GM18951 (cell line): ENCODE results near the gene C2orf42.
"Not testable (repeated sequence)": the region's sequence is repeated elsewhere in the genome, so short reads cannot be mapped to it uniquely, and the experiment has no call there.

ENCODE experiments used
- POLR2A ChIP-seq: IDR thresholded peaks from 4 replicates; pipeline ENCODE4 v1.6.1; 2011; ENCODE audit warnings: mild to moderate bottlenecking; ENCODE audit not compliant: insufficient read length, insufficient read depth; ENCODE audit errors: extremely low read depth
- in situ Hi-C: fragments of 300-500 bp; cut with MboI; formaldehyde crosslinking; loops from one replicate; pipeline ENCODE4 v1.12.0; 2022; ENCODE audit warnings: low sequenced_read_pairs, mixed read lengths, inconsistent platforms; ENCODE audit not compliant: unreplicated experiment

C2orf42 gene

GRCh38 chr2:70190418-70191243 is at the start of gene C2orf42:
TSS of gene C2orf42 (minus strand) at chr2:70191019. CDS start at chr2:70181985, 9,034 bp downstream.
- peak; percentile 99 for TF ChIP-seq POLR2A
- in situ Hi-C loops, result no loop called here

GRCh38 chr2:70240599-70240998 is 49.8 kb upstream of the C2orf42 start:
- in situ Hi-C loops, result no loop called here
- no peak for TF ChIP-seq POLR2A

- TF ChIP-seq POLR2A, result no peak
- in situ Hi-C loops, result no loop called here
Observed at GRCh38 chr2:70233926-70234325, 43.1 kb upstream of the C2orf42 start.

GRCh38 chr2:70226781-70227180 is 36.0 kb upstream of the C2orf42 start:
- no peak for TF ChIP-seq POLR2A
- in situ Hi-C loops, result no loop called here

- in situ Hi-C loops, result not testable (repeated sequence)
Observed at GRCh38 chr2:70223305-70223704, 32.5 kb upstream of the C2orf42 start.

- in situ Hi-C loops, result no loop called here
- no peak for TF ChIP-seq POLR2A
Observed at GRCh38 chr2:70214953-70215549, 24.2 kb upstream of the C2orf42 start.

- no peak for TF ChIP-seq POLR2A
- in situ Hi-C loops, result no loop called here
Observed at GRCh38 chr2:70214365-70214764, 23.5 kb upstream of the C2orf42 start.

- in situ Hi-C loops, result no loop called here
- TF ChIP-seq POLR2A, result no peak
Observed at GRCh38 chr2:70212298-70212932, 21.6 kb upstream of the C2orf42 start.

GRCh38 chr2:70211595-70211994 is 20.8 kb upstream of the C2orf42 start:
- in situ Hi-C loops, result no loop called here
- no peak for TF ChIP-seq POLR2A

GRCh38 chr2:70204452-70204851 is 13.6 kb upstream of the C2orf42 start:
- in situ Hi-C loops, result no loop called here
- TF ChIP-seq POLR2A, result no peak

- in situ Hi-C loops, result no loop called here
- TF ChIP-seq POLR2A, result no peak
Observed at GRCh38 chr2:70203086-70203485, 12.3 kb upstream of the C2orf42 start.

- TF ChIP-seq POLR2A, result no peak
- in situ Hi-C loops, result no loop called here
Observed at GRCh38 chr2:70202236-70202806, 11.5 kb upstream of the C2orf42 start.

- no peak for TF ChIP-seq POLR2A
- in situ Hi-C loops, result no loop called here
Observed at GRCh38 chr2:70201831-70202230, 11.0 kb upstream of the C2orf42 start.

GRCh38 chr2:70201225-70201768 is 10.5 kb upstream of the C2orf42 start:
- in situ Hi-C loops, result no loop called here
- no peak for TF ChIP-seq POLR2A
